Stimulated activated CD8-positive, alpha-beta memory T cell treated with anti-CD3 and anti-CD28 coated beads, Interleukin-12 subunit alpha, Interleukin-12 subunit beta, amount 100 ng/mL, for 24 hours (primary cell): ENCODE data around the gene DAP.

ENCODE experiments used
- DNase-seq: peaks from one replicate; pipeline ENCODE4 v3.0.0-alpha.2; 2020; ENCODE audit errors: extremely low read depth

DAP gene

DNA sequence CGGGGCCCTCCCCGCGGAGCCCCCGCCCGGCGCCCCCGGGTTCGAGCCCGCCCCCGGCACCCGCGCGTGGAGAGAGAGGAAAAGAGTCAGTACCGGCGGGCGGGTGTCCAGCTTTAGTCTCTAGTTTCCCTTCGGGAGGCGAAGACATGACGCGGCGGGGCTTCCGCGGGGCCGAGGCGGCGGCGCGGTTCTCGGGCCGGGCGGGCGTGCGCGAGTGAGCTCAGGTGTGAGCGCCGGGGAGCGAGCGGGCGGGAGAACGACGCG is 181 bp downstream of the DAP start:
- no peak for DNase-seq

DNA sequence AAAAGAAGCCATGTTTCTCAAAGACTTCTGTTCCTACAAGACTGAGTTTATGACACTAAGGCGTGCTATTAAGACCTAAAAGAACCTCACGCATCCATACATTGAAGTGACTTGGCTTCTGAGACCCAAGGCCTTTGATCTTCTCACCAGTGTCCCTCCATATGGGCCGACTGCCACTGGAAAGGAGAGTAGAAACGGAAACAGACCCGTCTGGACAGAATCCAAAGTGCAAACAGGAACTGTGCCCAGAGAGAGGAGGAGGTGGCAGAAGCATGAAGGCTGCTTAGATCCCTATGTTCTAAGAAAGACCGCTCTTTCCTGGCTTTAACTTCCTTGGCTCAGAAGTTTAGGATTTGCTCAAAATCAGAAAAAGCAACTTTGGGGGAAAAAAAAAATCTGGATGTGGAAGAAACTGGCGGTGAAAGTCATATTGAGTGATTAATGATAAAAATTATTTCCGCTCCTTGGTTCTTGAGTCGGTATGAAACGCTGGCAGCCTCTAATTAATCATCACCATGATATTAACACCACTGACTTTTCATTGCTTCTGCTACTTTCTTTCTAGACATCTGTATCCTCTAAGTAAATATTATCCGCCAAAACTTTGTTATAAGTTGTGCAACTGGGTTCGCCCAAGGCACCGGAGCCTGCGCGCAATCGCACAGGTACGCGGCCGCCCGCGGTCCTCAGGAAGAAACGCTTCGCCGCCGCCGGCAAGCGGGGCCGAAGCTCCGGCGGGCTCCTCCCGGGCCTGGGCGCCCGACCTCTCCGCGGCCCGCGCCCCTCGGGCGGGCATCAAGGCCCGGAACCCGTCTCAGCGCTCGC is 726 bp downstream of the DAP start:
- DNase-seq = peak; percentile 8

DNA sequence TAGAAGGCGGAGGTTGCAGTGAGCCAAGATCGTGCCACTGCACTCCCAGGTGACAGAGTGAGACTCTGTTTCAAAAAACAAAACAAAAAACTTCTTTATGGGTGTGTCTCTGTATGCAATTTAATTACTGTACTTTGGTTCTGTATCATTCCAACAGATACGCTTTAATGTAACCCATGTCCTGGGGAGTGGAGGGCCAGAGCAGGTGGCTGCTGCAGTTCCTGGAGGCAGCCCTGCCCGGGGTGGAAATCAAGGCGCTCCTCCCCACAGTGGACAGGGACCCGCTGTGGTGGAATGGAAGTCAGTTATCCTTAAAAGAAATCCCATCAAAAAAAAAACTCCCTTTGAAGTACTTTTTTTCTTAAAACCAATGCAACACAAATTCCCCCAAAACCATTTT is 1.9 kb downstream of the DAP start:
- no peak for DNase-seq

DNA sequence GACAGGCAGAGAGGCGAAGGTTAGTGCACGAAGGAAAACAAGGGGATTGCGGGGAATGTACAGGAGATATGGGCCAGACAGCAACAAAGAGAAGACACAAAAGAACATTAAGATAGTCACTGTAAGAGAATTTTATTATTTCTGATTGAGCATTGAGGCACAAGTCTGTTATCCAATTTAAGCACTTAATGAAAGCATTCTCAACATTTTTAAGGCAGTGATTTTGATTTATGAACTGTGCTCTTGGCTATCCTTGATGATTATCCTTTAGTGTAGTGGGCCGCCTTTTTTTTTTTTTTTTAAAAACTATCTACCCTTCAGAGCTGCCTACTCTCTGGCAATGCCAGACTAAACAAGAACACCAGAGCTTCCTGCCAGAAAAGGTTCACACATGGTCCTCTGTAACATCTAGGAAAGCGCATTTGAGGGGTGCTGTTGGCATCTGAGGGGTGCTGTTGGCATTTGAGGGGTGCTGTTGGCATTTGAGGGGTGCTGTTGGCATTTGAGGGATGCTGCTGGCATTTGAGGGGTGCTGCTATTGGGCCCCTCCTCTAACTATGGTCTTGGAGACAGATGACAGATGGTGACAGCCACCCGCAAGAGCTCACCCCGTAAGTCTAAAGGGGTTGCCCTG is 3.0 kb downstream of the DAP start:
- no peak for DNase-seq

DNA sequence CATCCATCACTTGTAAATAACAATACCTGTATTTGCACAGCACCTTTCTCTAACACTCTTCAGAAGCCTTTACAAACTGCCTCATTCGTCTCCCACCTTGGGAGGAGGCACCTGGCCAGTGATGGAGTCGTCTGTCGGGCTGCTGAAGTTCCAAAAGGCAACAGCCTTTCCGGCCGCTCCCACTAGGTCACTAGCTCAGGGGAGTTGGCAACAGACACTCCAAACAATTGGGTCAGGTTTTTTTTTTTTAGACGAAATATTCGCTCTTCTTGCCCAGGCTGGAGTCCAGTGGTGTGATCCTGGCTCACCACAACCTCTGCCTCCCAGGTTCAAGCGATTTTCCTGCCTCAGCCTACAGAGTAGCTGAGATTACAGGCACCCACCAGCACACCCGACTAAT is 4.0 kb downstream of the DAP start:
- no peak for DNase-seq

DNA sequence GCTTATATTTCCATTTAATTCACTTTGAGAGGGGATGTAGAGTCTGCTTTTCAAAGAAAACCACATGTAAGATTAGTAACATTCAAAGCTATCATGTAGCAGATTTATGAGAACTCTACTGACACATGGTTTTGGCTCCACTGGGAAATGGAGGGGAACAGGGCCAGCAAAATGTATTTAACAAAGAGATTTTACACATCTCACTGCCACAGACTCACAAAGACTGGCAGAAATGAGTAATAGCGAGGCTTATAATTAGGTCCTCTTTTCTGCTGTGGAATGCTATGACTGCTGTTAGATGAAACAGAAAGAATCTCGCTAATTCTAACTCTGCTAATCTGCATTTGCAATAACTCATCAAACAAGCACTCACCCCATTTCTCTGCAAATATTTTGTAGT is 4.5 kb downstream of the DAP start:
- DNase-seq = no peak

DNA sequence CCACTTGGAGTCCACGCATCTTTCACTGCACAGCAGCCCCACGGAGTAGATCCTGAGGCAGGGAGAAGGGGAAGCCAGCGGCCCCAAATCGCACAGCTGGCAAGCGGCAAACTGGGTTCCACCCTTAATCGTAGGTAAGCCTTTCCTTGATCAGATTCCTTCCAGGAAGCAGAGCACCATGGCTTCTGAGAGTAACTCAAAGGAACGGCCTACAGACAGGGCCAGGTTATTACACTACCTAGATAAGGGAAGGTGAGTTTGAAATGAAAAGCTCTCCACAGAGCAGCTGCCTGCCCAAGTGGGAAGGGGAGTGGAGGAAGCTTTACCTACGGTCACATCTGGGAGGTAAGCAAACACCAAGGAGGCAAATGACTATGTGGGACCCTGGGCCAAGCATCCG is 7.9 kb downstream of the DAP start:
- no peak for DNase-seq

DNA sequence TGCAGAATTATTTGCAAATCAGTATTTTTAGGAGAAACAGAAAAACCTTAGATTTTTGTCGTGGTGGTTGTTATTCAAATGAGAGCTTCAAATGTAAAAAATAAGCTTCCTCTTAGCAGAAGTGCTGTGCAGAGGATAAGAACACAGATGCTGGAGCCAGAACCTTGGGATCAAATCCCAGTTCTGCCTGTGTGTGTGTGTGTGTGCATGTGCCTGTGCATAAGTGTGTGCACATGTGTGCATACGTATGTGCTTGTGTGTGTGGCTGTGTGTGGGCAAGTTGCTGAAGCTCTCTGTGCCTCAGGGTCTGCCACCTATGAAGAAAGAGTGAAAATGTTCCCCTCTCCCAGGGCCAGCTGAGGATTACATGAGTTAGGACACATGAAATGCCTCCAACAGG is 8.6 kb downstream of the DAP start:
- DNase-seq = no peak

DNA sequence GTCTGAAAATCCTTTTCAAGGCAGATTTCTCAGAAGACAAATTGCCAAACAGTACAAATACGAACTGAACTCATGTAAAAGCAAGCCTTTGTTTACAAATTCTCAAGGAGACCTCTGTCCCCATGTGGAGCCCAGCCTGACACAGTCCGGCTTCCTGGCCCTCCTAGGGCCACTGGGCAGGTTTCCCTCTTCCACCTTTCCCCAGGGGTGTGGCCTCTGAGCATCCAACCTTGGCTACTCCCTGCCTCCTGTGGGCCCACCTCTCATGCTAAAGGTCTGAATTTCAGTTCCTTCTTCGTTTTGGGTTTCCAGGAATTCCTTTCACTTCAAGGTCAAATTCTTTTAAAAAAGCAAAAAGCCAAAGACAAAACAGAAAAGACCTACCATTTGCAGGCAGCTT is 10.1 kb downstream of the DAP start:
- DNase-seq = no peak

DNA sequence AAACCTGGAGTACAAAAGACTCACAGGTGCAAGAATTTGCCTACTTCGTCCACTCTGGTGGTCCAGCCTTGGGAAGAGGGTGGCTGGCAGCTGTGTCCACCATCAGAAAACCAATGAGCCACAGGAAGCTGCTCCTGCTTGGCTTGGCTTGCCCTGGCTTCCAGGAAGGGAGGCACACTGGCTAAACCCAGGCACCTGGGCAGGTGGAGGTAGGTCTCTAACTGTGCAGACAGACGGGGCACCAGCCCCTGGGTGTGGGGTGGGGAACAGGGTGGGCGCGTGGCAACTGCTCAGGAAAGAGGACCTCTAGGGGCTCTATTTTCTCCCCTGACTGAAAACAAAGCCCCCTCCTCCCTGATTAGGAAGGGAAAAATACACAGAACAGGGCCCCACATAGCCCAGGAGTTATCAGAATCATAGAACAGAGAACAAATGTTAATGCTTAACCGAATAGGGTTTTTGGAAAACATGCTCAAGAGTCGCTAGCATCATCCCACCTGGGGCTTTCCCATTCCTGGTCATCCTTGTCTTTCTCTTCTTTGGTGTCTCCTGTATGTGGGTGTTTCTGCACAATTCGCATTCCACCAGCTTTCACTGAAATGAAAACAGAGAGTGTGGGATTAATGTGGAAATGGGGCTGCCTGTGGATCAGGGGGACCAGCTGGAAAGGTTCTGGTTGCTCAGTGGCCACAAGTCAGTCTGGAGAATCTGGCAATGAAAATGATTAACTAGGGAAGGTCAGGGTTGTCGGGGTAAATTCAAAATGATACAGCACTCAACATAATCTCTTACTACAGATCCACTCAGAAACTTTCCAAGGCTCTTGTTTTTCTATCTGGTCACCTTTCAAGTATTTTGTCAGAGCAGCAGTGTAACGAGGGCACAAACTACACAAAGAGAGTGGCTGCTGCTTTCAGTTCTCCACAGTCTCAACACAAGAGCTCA is 13.1 kb downstream of the DAP start:
- DNase-seq = no peak

DNA sequence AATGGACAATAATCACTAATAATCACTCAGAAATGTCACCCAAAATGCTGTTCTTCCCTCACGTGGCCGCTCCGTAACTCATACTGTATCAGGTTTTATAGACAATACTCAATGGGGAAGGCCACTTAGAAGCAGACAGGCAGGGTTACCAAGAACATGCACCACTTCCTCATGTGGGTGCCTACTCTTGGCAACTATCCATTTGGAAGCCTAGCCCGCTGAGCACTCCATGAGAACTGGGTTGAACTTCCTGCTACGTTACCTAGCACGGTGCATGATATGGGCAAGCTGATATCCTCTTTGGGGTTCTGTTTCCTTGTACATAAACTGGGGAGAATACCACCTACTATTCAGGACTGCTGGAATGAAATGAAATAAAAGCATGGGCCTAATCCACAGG is 14.3 kb downstream of the DAP start:
- DNase-seq = no peak

DNA sequence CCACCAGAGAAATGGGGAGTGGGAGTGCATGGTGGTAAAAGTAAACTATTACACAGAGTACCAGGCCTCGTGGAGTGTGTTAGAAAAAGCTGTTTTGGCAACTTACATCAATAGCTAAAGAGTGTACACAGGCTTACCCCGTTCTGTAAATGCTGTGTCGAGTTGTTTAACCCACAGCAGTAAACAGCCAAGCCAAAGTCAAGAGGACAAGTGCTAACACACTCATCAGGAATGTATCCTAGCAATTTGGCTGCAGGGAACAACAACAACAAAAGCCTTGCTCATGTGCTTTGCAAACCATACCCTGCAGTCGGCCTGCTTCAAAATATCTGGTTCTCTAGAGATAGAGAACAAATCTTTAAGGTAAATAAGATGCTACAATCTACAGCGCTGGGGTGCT is 15.9 kb downstream of the DAP start:
- DNase-seq = no peak

DNA sequence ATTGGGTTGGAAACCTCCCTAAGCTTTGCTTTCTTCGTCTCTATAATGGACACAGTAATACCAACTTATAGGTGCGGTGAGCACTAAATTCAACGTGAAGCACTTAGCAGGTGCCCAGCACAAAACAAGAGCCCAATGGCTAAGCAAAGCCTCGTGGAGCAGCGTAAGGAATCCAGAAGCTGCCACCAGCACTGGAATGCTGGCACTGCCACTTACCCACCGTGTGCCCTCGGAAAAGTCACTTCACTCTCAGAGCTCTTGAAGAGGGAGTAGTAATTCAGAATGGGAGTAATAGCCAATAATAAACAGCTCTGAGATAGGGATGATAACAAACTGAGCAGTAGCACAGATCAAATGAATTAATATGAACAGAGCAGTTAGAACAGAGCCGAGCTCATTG is 16.4 kb downstream of the DAP start:
- no peak for DNase-seq

DNA sequence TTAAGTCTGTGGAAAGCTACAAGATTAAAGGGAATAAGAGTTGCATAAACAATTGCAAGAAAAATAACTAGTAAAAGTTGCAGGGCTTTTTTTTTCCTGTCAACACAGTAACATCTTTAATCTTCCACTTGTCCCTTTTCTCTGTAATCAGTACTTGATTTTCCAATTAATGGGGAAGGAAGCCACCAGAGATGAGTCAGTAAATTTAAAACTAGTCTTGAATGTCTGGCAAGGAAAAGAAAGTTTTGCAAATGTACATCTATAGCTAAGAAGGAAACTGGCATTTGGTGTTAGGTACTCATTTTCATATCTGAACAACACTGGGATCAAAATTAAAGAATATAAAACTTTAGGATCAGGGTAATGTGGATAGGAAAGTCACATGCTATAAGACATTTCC is 17.1 kb downstream of the DAP start:
- DNase-seq = no peak

DNA sequence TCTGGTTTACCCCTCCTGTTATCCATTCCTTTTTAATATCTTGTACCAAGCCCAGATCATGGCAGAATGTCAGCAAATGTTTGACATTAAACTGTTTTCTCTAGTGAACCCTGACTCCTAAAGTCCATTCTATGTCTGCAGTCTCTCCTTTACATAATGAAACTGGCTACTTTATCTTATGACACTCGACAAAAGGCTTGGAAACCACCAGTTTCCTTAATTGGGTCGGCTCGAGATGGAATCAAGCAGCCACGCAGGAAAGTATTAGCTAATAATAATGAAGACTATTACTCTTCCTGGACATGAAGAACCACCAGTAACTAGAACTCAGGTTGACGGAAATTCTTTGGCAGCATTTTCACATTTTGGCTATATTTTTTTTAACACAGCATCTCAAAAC is 17.5 kb downstream of the DAP start:
- DNase-seq = no peak

DNA sequence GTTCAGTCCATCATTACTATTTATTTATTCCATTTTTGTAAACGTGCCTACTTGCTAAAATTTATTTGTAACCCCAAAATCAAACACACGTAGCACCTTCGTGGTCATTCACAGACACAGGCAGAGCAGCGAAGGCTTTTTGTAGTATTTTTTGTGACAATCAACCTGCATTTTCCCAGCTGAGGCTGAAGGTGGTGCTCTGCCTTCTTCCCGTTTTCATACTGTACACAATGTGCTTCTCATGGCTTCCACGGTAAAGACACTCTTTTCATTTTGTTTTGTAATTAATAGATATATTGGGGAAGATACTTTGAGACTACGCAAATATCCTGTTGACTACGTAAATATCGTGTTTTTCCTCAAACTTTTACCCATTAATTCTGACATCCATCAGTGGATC is 19.4 kb downstream of the DAP start:
- DNase-seq = no peak

DNA sequence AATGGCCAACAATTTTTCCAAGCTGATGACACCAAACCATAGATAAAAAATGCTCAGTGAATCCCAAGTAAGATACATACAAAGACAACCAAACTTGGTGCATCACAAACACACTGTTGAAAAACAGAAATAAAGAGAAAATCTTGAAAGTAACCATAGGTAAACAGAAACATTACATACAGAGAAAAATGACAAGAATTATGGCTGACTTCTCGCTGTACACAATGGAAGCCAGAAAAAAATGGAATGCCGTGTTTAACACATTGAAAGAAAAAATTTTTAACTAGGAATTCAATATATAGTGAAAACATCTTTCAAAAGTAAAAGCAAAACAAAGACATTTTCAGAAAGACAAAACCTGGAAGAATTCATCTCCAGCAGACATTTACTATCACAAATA is 20.6 kb downstream of the DAP start:
- DNase-seq = no peak

DNA sequence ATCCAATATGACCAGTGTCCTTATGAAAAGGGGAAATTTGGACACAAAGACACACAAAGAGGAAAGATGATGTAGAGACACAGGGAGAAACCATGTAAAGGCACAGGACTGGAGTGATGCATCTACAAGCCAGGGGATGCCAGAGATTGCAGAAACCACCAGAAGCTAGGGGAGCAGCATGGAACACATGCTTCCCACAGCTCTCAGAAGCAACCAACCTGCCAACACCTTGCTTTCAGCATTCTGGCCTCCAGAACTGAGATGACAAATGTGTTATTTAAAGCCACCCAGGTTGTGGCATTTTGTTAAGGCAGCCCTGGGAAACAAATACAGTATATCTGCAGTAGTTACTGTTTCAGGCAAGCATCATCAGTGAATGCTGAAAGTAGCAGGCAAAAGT is 23.2 kb downstream of the DAP start:
- DNase-seq = no peak

DNA sequence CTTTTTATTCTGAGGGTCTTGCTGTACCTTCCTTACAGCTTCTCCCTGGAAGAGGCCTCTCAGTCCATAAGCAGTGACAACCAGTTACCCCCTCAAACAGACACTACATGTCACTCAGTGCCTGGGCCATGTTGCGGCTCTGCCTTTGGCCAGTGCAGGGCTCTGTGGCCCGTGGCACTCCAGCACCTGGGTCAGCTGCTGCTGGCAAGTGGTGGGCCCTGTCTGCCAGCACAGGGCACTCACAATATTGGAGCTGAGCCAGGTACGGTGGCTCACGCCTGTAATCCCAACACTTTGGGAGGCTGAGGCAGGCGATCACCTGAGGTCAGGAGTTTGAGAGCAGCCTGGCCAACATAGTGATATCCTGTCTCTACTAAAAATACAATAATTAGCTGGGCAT is 24.2 kb downstream of the DAP start:
- no peak for DNase-seq

DNA sequence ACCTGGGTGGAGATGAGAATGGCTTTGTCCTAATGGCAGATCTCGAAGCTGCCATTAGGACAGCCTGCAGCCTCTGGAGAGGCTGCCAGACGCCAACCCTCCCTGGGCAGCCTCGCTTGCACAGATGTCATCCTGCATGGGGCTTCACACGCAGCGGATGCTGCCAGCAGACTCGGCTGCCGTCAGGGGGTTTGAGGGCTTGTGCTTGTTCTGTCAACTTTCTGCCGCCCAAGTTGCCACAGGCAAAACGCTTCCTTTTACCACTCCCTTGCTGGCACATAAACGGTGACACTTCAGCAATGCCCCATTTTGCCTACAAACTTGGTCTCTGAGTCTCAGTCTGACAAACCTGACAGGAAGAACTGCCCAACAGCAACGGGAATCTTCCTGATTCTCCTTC is 24.7 kb downstream of the DAP start:
- no peak for DNase-seq

DNA sequence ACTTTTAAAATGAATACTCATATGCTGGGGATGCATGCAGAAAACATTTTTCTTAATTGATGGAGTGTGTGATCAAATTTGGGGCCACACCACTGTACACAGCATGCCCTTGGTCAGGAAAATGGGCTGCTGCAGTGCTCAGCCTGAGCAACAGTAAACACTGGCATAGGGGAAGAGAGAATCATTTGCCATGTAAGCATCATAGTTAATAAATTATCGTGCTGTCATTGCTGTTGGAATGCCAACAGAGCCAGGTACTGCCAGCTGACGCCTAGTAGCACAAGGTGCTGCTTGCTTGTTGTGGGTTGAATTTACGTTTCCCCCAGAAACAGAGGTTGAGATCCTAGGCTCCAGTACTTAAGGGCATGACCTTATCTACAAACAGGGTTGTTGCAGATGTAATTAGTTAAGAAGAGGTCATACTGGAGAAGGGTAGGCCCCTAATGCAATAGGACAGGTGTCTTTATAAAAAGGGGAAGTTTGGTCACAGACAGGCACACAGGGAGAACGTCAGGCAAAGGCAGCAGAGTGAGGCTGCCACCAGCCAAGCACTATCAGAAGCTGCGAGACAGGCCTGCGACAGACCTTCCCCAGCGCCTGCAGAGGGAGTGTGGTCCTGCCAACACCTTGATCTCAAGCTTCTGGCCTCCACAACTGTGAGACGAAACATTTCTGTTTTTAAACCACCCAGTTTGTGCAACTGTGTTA is 25.3 kb downstream of the DAP start:
- no peak for DNase-seq

DNA sequence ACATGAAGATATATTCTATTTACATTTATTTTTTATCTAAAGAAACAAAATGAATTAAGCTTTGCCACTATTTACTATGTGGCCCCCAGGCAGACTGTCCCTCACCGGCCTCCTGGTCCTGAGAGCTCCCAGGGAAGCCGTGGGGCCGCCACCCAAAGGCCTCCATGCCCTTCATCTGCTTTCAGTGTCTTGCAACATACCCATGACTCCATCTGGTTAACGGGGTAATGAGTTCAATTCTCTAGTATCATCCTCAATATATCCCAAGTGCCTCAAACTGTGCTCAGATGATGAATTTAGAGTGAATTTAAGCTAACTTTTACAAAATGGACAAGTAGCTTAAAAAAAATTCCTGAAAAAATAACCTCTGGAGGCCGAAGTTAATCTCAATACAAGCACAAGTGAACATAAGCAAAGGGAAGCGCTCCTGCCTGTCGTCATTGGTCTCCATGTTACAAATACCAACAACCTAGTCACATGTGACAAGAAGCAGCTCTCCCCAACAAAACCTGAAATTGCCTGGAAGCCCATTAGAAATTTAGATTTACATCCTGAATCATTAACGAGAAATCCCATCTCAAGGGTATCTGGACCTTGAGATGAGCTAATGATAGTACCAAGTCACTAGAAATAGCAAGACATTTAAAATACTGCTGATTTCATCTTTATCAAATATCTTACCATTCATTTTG is 26.1 kb downstream of the DAP start:
- DNase-seq = no peak
